Measurements from ENCODE around the gene ELFN1.
"Not testable (repeated sequence)": the region's sequence is repeated elsewhere in the genome, so short reads cannot be mapped to it uniquely, and the experiment has no call there.

ELFN1 gene

DNA sequence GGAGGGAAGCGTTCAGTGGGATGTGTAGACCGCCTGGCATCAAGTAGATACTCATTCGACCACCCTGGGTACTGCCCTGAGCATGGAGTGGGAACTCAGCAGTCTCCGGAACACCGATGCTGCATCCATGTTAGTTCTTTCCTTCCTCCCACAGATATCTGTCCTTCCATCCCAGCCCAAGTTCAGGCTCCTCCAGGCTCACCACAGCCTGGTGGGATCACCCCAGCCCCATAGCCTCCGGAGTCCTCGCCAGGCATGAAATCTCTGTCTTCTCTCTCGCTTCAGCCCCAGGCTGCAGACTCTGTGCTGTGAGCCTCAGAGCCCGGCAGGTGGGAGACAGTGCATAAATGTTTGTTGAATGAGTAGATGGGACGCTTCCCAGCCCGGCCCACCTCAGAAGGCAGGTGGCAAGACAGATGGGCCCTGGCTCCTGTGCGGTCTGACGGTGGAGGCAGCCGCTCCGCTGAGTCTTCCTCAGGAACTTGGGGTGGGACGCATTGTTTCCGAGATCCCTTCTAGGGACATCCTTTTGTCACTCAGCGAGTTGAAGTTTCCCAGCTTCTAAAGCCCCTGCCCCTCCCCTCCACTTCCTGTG is 42.9 kb downstream of the ELFN1 start:
- no peak for DNase-seq

DNA sequence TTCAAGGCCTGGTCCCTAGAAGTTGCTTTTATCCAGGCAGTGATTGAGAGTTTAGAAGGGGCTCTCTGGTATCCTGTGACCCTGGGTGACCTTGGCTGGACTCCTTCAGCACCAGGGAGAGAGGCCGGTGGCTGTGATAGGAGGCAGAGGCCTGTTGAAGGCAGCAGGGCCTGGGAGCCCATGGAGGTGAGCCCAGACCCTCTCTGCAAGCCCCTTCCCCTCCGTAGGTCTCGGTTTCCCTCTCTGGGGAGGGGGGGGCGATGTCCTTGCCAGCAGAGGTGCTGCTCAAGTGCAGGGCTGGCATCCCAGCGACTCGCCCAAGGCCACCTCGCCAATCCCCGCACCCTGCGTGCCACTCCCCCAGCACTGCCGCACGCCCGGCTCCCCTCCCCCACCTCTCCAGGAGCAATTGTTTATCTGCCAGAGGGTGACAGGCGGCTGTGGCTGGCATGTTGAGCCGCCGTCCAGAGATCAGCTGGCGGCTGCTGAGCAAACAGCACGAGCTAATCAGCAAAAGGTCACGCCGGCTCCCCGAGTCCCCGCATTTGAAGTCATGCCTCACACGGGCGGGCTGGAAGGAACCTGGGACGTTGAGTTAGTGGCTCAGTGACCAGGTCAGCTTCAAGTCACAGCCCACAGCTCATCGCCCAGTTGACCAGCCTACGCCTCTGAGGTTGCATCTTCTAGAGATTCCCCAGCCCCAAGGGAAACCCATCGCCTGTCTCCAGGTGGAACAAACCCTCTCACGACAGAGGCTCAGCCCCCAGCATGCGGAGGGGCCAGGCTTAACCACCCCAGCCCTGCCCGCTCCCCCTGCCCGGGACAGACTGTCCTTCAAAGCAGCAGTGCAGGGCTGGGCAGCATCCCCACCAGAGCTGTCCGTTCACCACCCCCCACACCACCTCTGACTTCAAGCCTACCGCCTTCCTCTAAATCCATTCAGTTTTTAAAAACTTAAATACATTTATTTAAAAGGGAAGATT is 43.7 kb downstream of the ELFN1 start:
- DNase-seq: no peak

- no peak for DNase-seq
These were observed 44.7 kb downstream of the ELFN1 start for GRCh38 chr7:1714583-1715330.

DNA sequence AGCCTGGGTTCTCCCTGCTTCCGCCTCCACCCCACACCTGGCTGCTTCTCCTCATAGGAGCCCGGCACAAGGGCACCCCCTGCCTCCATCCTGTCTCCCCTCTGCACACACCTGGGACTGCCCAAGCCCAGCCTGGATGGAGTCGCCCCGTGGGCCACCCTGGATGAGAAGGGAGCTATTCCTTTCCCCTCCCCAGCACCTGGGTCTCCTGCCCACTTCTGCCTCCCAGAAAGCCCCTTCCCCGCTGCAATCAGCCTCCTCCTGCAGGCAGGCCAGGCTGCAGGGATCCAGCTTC is 45.2 kb downstream of the ELFN1 start:
- DNase-seq: no peak

DNA sequence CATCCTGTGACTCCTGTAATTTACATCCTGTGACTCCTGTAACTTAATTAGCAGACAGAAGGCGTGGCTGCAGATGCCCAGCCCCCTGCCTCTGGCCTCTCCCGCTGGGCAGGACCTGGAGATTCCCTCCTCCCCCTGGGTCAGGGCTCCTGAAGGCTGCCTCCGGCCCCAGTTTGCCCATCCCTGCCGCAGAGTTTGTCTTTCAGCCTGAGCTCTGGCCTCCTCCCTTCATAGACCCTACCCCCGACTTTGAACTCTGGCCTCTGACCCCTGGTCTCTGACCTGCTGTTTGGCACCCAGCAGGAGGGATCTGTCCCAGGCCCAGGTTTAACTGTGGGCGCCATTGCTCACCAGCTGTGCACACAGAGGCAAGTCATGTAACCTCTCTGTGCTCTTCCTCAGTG is 45.6 kb downstream of the ELFN1 start:
- DNase-seq: no peak

DNA sequence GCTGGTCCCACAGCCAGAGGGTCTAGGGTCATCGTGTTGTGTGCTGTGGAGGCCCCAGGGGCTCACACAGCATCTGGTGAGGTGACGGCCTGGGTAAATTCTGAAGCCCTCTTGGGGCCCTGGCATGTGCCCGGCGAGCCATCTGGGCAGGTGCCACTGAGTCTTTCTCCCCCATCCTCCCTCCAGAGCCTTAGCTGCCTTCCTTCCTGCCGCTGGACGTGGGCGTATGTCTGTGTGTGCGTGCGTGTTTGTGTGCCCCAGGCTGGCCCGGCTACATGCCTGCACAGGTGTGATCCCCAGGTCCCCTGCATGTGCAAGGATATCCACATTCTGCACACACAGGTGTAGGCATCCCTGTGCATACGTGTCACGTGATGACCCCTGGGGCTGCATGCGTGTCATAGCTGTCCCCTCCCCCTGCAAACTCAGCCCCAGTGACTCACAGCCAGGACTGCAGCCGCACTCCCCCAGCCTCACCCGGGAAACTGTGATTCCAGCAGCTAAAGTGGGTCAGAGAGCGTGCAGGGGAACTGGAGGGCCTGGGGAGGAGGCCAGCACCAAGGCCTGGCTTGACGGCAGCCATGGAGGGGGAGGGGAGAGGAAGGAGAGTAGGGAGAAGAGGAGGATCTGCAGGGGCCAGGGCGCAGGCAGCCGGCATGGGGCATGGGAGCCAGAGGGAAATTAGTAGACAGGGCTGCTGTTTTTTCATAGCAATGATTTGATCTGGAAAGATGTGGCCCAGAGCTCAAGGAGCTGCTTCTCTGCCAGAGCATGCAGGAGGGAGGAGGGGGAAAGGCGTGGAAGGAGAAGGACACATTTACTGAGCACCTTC is 46.4 kb downstream of the ELFN1 start:
- DNase-seq: no peak

GRCh38 chr7:1717095-1717483 is 47.0 kb downstream of the ELFN1 start:
- no peak for DNase-seq

DNA sequence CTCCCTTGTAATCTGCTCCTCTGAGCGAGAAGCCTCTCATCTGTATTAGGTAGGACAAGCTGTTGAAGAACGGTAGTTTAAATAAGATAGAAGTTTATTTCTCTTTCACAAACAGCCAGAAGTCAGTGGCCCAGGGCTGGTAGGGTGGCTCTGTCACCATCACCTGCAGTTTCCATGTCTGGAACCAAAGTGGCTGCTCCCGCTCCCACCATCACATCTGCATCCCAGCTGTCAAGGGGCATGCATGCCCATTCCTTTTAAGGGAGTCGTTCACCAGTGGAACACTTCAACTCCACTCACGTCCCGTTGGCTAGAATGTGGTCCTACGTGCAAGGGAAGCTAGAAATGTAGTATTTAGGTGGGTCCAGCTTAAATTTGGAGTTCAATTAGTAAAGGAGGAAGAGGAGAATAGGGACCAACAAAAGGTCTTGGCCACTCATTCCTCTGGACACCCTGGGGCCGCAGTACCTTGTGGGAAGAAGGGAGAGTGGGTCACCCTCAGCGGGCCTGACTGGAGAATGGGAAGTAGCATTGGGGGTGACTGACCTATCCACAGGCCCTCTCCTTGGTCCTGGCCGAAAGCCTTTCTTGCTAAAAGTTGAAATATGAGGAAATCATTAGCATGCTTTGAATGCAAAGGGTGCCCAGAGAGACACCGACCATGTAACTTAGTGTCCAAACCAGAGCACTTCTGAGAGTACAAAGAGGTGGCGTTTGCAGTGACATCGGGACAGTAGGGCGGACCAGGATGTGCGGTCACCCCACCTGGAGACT is 48.0 kb downstream of the ELFN1 start:
- DNase-seq: no peak

DNA sequence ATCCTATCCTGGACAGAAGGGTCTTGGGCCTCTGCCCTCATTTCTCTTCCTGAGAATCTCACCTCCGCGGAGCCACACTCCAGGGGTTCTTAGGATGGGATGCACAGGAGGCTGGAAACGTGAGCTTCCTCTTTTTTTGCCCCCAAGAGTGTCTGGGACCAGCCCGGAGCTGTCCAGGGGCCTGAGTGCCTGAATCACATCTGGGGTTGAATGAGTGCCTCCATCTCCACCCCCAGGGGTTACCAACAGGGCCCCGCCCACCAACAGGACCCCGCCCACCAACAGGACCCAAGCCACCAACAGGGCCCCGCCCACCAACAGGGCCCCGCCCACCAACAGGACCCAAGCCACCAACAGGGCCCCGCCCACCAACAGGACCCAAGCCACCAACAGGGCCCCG is 48.8 kb downstream of the ELFN1 start:
- DNase-seq: not testable (repeated sequence)

GRCh38 chr7:1719256-1719655 is 49.2 kb downstream of the ELFN1 start:
- DNase-seq: not testable (repeated sequence)

- no peak for DNase-seq
These were observed 49.8 kb downstream of the ELFN1 start for GRCh38 chr7:1719913-1720312.

GRCh38 chr7:1720326-1720725 is 50.2 kb downstream of the ELFN1 start:
- DNase-seq: no peak

DNA sequence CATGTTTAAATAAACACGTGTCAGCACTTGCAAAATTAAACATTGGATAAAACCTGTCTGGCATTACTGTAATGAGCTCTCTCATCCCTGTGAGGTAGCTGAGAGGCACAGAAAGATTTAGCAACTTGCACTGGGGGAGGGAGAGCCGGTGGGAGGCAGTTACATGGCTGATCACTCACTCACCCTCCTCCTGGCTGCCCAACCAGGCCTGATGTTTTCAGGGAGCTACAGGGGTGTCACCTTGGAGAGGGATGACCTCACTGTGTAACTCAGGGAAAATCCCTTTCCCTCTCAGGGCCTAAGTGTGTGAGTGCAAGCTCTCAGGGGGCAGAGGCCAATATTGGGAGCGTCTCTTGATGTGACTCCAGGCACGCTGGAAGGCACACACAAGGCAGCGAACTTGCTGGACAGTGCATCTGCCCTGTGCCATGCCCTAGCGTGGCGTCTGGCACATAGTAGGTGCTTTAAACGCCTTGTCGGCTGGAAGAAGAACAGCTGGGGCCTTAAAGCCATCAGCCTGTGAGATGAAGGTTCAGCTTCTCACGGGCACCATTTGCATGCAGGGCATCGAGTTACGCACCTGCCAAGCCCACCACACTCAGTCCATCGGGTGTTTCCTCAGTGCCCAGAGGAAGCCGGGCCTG is 51.1 kb downstream of the ELFN1 start:
- no peak for DNase-seq

- no peak for DNase-seq
These were observed 53.2 kb downstream of the ELFN1 start for GRCh38 chr7:1723254-1723653.

GRCh38 chr7:1724118-1724910 is 54.2 kb downstream of the ELFN1 start:
- DNase-seq: no peak

- no peak for DNase-seq
These were observed 55.2 kb downstream of the ELFN1 start for GRCh38 chr7:1725199-1725690.

DNA sequence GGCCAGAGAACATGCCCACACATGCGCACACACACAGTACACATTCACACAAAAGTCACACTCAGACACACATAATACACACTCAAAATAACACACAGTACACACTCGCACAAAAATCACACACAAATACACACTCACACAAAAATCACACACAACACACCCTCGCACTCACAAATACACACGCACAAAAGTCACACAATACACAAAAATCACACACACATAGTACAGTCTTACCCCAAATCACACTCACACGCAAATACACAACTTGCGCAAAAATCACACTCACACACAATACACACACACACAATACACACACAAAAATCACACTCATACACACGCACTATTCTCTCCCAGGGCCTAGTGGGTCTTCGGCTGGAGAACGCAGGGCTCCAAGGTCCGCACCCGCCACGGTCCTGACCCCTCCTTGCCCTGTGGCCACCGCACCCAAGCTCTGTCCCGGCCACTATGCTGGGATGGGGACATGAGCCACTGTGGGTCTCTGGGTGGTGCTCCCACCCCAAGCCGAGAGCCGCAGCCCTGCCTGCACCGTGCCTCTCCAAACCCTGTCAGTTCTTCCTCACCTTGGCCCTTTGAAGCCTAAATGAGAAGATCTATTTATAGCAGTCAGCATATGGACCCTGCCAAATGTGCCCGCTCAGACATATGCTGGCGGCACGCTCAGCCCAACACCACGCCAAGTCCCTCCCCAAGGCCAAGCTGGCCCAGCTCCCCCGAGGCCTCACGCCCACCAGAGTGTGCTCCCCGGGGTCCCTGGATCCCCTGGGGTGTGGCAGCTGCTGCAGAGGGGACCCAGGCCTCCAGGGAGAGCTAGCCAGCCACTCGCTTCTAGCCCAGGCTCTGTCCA is 55.9 kb downstream of the ELFN1 start:
- DNase-seq: no peak

- no peak for DNase-seq
These were observed 57.0 kb downstream of the ELFN1 start for GRCh38 chr7:1727079-1727478.

GRCh38 chr7:1727812-1728570 is 57.9 kb downstream of the ELFN1 start:
- DNase-seq: no peak
